Kidney glomerular epithelial cell (primary cell): ENCODE measurements around the gene SURF1.
"Not testable (repeated sequence)": the region's sequence is repeated elsewhere in the genome, so short reads cannot be mapped to it uniquely, and the experiment has no call there.

Experiments
- DNase-seq: peaks from one replicate; lab custom pipeline; 2025; lab: John Stamatoyannopoulos, UW

The SURF1 gene

DNA sequence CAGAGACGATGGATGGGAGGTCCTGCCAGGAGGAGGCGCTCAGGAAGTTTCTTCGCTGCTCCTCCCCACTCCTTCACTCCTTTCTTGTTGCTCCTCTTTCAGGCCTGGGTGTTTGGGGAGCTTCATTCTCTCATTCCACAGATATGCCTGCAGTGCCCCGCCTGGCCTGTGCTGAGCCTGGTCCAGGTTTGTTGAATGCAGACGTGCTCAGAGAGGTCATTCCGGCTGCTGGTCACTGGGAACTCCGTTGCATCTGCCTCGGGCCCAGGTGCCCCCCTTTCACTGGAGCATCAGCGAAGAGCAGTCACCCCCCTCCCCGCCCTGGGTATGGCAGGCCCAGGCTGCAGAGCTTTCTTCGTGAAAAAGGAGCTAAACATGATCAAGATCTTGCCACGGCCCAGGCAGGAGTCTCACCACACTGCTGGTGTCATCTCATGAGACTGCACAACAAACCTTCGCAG is 35.8 kb downstream of the SURF1 start:
- no peak for DNase-seq

DNA sequence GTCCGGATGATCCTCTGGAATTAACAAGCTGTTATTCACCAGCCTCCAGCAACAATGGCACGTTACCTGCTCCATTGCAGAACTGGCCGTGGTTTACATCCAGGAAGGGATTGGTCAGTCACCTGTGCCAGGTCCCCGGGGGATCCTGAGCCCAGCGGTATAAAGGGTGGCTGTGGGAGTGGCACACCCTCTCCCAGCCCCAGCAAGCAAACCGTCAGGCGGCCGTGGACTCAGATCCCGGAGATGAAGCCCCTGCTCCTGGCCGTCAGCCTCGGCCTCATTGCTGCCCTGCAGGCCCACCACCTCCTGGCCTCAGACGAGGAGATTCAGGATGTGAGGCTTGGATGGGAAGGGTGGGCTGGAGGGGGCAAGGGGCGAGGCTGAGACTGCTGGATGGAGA is 38.7 kb downstream of the SURF1 start:
- DNase-seq: not testable (repeated sequence)

DNA sequence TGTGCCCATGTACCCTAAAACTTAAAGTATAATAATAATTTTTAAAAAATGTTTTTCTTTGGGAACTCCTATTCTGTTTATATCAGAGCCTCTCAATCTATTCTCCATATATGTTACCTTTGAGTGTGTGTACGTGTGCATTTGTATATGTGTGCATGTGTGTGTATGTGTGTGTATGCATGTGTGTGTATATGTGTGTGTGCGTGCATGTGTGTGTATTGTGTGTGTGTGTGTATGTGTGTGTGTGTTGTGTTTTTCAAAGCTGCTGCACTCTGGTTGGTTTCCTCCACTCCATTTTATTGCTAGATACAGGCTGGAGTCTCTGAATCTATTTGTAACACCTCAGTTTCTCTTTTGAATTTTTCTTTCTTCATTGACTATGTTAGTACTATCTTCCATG is 40.3 kb downstream of the SURF1 start:
- DNase-seq: no peak

DNA sequence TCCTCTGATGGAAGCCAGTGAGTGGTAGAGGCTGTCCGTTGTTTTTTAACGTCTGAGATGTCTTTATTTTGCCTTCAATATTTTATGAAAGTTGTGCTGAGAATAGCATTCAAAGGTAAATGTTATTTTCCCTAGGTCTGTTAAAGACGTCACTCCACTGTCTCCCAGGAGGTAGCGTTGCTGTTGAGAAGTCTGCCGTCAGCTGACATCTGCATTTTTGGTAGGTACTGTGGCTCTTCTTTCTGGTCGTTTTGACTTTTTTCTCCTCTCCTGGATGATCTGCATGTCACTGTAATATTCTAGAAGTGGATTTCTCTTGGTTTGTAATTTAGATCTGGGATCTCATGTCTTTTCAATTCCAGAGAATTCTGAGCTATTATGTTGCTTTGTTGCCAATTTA is 46.7 kb downstream of the SURF1 start:
- no peak for DNase-seq

DNA sequence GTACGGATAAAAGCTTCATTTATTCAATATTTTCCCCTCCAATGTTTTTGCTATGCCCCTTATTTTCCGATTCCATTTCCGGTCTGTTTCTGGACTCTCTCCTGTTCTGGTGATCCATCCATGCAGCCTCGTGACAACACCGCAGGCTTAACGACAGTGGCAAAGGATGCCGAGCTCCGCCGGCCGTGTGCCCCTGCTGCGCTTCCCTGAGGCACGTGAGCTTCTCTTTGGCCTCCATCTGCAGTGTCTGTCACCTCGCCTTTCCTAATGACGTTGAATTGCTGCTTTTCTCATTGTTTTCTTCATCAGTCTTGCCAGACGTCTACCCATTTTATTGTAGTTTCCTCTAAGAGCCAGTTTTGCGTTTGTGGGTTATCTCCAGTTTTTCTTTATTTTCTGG is 49.0 kb downstream of the SURF1 start:
- no peak for DNase-seq

DNA sequence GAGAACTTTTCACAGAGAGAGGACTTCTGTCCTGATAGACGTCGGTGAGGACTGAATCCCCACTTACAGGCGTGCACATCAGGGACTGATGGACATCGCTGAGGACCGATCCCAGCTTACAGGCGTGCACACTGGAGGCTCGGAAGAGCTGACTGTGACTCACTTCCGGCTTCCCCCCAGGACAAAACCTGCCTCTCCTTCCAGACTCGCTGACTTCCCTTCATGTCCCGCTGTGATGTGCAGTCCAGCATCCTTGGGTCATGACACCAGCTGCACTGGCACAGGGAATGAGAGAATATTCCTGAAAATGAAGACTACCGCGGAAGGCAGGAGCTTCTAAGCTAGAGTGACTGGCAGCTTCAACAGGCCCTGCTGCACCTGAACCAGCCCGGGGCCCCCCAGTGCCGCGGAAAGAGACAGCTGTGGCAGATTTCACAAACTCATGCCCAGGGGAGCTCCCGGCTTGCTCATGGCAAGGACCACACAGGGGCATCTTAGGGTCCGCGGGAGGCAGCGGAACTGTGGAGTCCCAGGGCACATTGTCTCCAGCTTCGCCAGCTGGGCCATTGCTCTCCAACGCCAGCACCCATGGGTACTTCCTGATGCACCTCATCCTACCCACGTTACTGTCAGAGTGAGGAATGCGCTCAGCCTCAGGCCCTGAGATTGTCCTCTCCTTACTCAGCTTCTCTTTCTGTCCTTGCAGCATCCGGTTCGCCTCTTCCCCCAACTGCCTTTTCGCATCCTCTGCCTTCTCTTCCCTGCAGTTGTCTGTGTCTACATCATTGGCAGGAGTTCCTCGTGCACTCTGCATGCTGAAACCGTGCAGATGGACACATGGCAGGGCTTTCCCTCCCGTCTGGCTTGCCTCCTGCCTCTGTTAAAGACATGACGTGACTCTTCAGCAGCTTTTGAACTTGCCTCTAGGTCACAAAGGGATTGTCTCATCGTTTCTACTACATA is 49.8 kb downstream of the SURF1 start:
- DNase-seq: no peak

DNA sequence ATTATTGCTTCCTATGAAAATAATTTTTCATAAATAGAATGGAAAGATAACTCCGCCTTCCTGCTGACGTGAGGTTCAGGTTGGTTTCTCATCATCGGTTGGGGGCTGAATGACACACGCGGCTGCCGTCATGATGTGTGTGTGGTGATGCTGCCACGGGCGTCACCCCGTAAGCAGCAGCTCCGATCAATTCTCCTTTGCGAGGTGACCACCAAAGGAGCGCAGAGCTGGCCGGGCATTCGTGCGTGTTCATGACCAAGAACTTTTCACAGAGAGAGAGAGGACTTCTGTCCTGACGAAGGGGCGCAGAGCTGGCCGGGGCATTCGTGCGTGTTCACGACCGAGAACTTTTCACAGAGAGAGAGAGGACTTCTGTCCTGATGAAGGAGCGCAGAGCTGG is 50.6 kb downstream of the SURF1 start:
- no peak for DNase-seq

DNA sequence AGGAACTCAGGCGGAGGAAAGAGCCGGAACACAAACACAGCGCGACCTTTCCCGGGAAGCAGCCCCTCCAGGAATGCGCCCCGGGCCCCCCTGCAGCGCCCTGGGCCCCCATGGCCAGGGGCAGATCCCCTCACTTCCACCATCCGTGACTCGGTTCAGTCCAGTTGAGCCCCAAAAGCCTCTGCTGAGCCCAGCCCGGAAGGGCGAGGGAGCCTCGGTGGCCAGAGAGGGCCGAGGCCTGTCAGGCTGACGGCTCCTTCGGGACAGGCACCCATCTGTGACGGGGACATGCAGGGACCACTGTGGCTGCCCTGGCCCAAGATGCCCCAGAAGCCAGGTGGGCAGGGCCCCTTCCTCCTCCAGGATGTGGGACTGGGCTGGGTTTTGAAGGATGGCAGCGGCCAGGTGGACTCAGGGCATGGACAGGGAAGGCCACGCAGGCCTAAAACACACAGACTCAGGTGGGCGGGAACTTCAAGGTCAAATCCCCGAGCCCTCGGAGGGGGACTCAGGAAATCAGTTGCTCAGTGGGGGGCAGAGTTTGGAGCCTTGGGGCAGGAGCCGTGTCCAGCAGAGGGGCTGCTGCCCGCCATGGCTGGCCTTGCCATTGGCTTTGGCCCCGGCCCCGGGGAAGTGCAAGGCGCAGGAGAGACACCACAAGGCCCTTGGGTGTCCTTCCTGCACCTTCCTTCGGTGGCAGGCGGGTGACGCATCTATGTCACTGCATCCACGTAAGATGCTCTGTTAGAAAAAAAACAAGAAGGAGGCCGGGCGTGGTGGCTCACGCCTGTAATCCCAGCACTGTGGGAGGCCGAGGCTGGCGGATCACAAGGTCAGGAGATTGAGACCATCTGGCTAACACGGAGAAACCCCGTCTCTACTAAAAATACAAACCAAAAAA is 51.6 kb downstream of the SURF1 start:
- no peak for DNase-seq

DNA sequence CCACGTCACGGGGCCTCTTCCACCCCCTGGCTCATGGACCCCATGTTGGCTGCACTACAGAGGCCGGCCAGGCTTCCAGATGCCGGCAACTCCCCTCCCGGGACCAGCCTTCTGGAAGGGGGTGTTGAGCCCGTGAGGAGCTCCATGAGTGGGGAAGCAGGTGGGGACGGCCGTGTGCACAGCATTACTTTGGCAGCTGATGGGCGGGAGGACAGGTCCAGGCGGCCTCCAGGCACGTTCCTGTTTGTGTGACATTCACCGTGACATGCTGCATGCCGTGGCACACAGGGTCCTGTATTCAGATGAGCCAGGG is 52.2 kb downstream of the SURF1 start:
- no peak for DNase-seq

DNA sequence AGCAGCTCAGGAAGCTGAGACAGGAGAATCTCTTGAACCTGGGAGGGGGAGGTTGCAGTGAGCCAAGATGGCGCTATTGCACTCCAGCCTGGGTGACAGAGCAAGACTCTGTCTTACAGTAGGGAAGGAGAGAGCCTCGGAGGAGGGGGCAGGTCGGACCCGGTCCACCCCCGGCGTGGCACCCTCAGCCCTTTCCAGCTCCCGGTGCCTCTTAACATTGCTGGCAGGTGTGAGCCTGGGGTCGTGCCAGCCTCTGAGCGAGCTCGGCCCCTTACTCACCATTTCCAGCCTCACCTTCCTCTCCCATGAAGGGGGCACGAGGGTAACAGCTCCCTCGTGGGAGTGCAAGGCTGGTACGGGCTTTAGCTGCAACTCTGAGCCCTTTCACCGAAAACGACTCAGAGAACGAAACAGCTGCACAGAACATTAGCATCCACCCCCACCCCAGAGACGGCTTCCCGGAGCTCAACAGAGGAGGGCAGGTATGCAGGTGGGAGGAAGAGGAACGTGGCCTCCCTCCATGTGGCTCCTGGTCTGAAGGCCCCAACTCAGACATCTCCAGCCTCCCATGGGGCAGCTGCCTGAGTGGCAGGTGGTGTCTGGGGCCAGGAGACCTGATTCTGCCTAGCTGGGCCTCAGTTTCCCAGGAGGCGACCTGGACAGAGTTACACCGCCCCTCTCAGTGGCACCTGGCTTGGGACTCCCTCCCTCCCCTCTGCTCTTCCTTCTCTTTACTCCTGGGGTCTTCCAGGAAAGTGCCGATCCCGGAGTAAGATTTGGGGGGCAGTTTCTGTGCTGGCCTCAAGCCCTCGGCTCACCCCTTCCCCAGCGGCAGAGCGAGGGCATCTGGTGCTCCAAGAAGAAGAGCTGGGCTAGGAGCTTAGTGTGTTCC is 52.8 kb downstream of the SURF1 start:
- DNase-seq: no peak
